Activated T-cell treated with anti-CD3 and anti-CD28 coated beads, Interleukin-2, amount 50 U/mL, for 48 hours (primary cell): ENCODE results near the gene OS9.

Experiments used
- DNase-seq, 2 experiments: peaks; one replicate each; pipeline ENCODE4 v3.0.0-alpha.2; 2020

Gene OS9

DNA sequence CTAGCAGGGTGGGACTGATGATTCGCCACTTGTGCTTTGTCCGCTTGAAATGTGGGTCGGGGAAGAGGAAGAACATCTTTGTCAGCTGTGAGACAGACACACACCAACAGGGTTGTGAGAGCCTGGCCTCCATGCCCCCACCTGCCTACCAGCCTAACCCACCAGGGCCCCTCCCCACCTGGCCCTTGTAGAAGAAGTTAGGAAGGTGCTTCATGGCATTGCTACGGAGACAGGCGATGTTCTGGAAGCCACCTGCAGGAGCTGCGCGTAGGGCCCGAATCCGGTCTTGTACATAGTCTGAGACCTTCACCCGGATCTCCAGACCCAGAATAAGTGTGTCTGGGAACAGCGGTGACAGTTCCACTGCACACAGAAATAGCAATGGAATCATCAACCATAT, 75.7 kb downstream of the OS9 start:
- no peak for DNase-seq

DNA sequence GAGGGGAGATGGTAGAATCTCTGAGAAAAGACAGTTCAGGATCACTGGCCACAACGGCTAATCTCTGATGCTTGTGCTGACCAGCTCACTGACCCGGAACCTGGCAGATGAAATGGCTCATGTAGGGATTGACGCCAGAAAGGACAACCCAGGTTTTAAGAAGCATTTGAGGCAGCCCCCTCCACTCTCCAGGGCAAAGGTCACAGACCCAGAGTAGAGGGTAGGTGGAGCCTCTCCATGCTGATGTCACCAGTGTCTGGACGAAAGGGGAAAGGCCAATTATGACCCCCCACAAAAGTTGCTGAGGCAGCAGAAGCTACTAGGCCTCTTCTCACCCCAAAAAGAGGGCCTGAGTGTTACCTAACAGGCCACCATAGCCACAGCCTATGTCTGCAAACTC, 76.8 kb downstream of the OS9 start:
- DNase-seq: no peak
